ENCODE results near the gene PLA2G4E. TPM values are rescaled to one million over a fixed set of nuclear protein-coding genes. Genes with fewer than 3 reads are reported as not detected.

The PLA2G4E gene
- total RNA-seq, 2 experiments from 2014 or later = not detected

- ATAC-seq (ENCODE audit: poor library complexity) (peak; percentile 1), DNase-seq (no peak)
- H3K27ac Mint-ChIP-seq = peak overlapping the region; percentile 89
- peak; percentile 4 for TF ChIP-seq CTCF (IDR thresholded peaks at IDR 0.05)
- intact Hi-C loops (cut with DNase I, micrococcal nuclease) = loop anchor here (1.0 to 5.0 kb wide), 6 partner anchors 34 to 335 kb away; partner anchors contain the start of genes GANC (in 1 of the 2), JMJD7 (in 1 of the 2), MAPKBP1 (in 1 of the 2) and SPTBN5 (in 1 of the 2)
- no peaks in the 10 kb centered on the region for H3K9me3 Mint-ChIP-seq
- peak overlapping the region; percentile 97 for H3K27ac ChIP-seq (ENCODE audit: low read depth in 1 of 2, low read length in 2 of 2)
- ChIA-PET POLR2A (interaction anchor here (1.0 to 8.9 kb wide), 15 partner anchors 11 to 605 kb away, joined by 4 to 209 read pairs (median 7); partner anchors contain the start of genes EHD4, GANC, MAPKBP1 and MGA), CTCF (interaction anchor here (0.6 to 3.9 kb wide), 18 partner anchors 11 to 379 kb away, joined by 3 to 42 read pairs (median 5); partner anchors contain the start of genes EHD4 and MAPKBP1)
- H3K27me3 ChIP-seq (ENCODE audit: control insufficient read depth in 1 of 2, insufficient read depth in 2 of 2, low read length in 2 of 2) = no peaks in the 10 kb centered on the region
- peaks cover 0 to 3% of the 10 kb centered on the region in 2 experiments for H3K9me3 ChIP-seq (ENCODE audit: control insufficient read depth in 1 of 2, insufficient read depth in 1 of 2, low read length in 2 of 2)
- H3K27me3 Mint-ChIP-seq = no peaks in the 10 kb centered on the region
- peaks cover 14% of the 10 kb centered on the region for H3K36me3 ChIP-seq (ENCODE audit: insufficient read depth, low read length)
- H3K4me1 ChIP-seq (ENCODE audit: insufficient read depth, low read length) = peaks cover 68% of the 10 kb centered on the region
- no peak overlapping the region for H3K4me3 ChIP-seq (ENCODE audit: low read length)
- peaks cover 17% of the 10 kb centered on the region for H3K36me3 Mint-ChIP-seq (ENCODE audit: low read depth)
- H3K4me3 Mint-ChIP-seq = peak overlapping the region; percentile 83
- H3K4me1 Mint-ChIP-seq (ENCODE audit: low read depth) = peaks cover 63% of the 10 kb centered on the region
These were observed 83.3 kb downstream of the PLA2G4E start for GRCh38 chr15:41937568-41937923.

DNA sequence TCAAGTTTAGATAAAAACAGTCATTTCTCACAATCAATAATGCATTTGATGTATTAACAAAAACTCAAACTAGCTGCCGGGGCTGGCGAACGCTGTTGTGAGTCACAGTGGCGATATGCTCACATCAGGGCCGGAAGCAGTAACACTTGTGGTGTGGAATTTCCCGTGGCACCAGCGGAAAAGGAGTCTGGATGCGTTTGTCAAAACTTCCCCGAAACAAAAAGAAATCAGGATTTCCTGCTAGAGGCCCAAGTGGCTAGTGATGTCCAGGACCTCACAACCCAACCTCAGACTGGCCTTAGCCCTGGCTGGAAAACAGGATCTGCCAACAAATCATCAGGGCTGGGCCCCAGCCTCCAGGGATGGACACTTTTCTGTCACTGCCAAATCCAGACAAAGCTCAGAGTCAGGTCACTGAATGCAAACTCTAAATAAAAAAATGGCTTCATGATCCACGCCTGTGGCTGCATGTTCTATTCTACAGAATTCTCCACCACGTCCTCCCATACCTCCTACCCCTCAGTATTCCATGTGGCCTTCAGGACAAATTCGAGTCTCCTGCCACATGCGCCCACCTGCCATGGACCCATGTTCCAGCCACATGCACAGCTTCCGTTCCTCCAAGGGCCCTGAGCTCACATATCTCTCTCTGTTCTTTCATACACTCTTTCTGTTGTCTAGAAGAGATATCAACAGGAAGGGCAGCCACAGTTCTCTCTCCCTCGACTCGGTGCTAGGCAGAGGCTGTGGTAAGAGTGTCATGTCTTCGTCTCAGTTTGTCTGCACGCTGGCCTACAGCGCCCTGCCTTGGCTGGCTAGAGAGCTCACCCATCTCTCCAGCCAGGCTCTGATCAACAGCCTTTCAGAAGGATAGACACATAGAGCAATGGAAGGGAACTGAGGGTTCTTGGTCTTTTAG lies 83.9 kb downstream of the PLA2G4E start:
- H3K27ac Mint-ChIP-seq = peak overlapping the region; percentile 89
- peaks cover 11% of the 10 kb centered on the region for H3K36me3 Mint-ChIP-seq (ENCODE audit: low read depth)
- intact Hi-C loops (cut with DNase I, micrococcal nuclease) = loop anchor here (1.0 to 5.0 kb wide), 6 partner anchors 34 to 335 kb away; partner anchors contain the start of genes GANC (in 1 of the 2), JMJD7 (in 1 of the 2), MAPKBP1 (in 1 of the 2) and SPTBN5 (in 1 of the 2)
- Histone ChIP-seq H3K27ac (ENCODE audit: low read depth in 1 of 2, low read length in 2 of 2) (peak overlapping the region; percentile 97), H3K36me3 (ENCODE audit: insufficient read depth, low read length) (peaks cover 10% of the 10 kb centered on the region), H3K4me1 (ENCODE audit: insufficient read depth, low read length) (peaks cover 68% of the 10 kb centered on the region), H3K4me3 (ENCODE audit: low read length) (peak overlapping the region; percentile 11), H3K27me3 (ENCODE audit: control insufficient read depth in 1 of 2, insufficient read depth in 2 of 2, low read length in 2 of 2) (no peaks in the 10 kb centered on the region), H3K9me3 (ENCODE audit: control insufficient read depth in 1 of 2, insufficient read depth in 1 of 2, low read length in 2 of 2) (peaks cover 0 to 3% of the 10 kb centered on the region in 2 experiments)
- peak; percentile 42 for TF ChIP-seq CTCF (IDR thresholded peaks at IDR 0.05)
- POLR2A ChIA-PET = interaction anchor here (0.5 to 8.9 kb wide), 20 partner anchors 11 to 650 kb away, joined by 3 to 209 read pairs (median 5); partner anchors contain the start of genes EHD4, GANC, MAPKBP1 and MGA
- H3K4me1 Mint-ChIP-seq (ENCODE audit: low read depth) = peaks cover 63% of the 10 kb centered on the region
- no peaks in the 10 kb centered on the region for H3K27me3 Mint-ChIP-seq
- no peaks in the 10 kb centered on the region for H3K9me3 Mint-ChIP-seq
- ATAC-seq (ENCODE audit: poor library complexity) = peak; percentile 81
- peak; percentile 61 to 95 (median 74) for DNase-seq
- CTCF ChIA-PET = interaction anchor here (0.5 to 3.9 kb wide), 22 partner anchors 10 to 1268 kb away, joined by 3 to 42 read pairs (median 4); partner anchors contain the start of genes EHD4 and MAPKBP1
- peak overlapping the region; percentile 83 for H3K4me3 Mint-ChIP-seq

DNA sequence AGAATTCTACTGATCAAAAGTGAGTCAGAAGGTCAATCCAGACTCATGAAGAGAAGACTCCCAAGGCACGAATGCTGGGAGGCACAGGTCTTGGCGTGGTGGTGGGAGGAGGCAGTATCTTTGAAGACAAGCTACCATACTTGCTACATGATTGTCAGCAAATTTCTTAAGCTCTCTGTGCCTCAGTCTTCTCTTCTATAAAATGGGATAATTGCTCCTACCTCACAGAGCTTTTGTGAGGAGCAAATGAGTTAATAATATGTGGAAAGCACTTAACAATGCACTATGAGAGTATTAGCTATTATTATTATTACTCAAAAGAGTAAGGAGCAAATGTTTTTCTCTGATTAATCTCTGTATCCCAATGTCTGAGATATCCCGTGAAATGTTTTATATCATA lies 84.7 kb downstream of the PLA2G4E start:
- H3K4me3 Mint-ChIP-seq = peak overlapping the region; percentile 68
- intact Hi-C loops (cut with DNase I, micrococcal nuclease) = loop anchor here (2.0 to 5.0 kb wide), 4 partner anchors 39 to 336 kb away; partner anchors contain the start of genes GANC (in 1 of the 2), JMJD7 (in 1 of the 2), SPTBN5 (in 1 of the 2) and TMEM87A (in 1 of the 2)
- TF ChIP-seq CTCF (IDR thresholded peaks at IDR 0.05) = no peak
- no peaks in the 10 kb centered on the region for H3K9me3 Mint-ChIP-seq
- peak overlapping the region; percentile 89 for H3K27ac Mint-ChIP-seq
- no peaks in the 10 kb centered on the region for H3K27me3 ChIP-seq (ENCODE audit: control insufficient read depth in 1 of 2, insufficient read depth in 2 of 2, low read length in 2 of 2)
- H3K9me3 ChIP-seq (ENCODE audit: control insufficient read depth in 1 of 2, insufficient read depth in 1 of 2, low read length in 2 of 2) = peaks cover 0 to 3% of the 10 kb centered on the region in 2 experiments
- no peak overlapping the region for H3K4me3 ChIP-seq (ENCODE audit: low read length)
- POLR2A ChIA-PET = interaction anchor here (0.6 to 8.9 kb wide), 12 partner anchors 10 to 649 kb away, joined by 3 to 209 read pairs (median 13); partner anchors contain the start of genes EHD4, MAPKBP1, MGA and RPAP1
- no peaks in the 10 kb centered on the region for H3K27me3 Mint-ChIP-seq
- CTCF ChIA-PET = interaction anchor here (0.5 to 3.9 kb wide), 11 partner anchors 11 to 1269 kb away, joined by 3 to 42 read pairs (median 7); partner anchors contain the start of genes EHD4 and MAPKBP1
- DNase-seq (peak in 1 of 14 experiments; percentile 27), ATAC-seq (ENCODE audit: poor library complexity) (no peak)
- peak overlapping the region; percentile 97 for H3K27ac ChIP-seq (ENCODE audit: low read depth in 1 of 2, low read length in 2 of 2)
- peaks cover 10% of the 10 kb centered on the region for H3K36me3 Mint-ChIP-seq (ENCODE audit: low read depth)
- H3K36me3 ChIP-seq (ENCODE audit: insufficient read depth, low read length) = peaks cover 6% of the 10 kb centered on the region
- H3K4me1 Mint-ChIP-seq (ENCODE audit: low read depth) = peaks cover 62% of the 10 kb centered on the region
- peaks cover 68% of the 10 kb centered on the region for H3K4me1 ChIP-seq (ENCODE audit: insufficient read depth, low read length)

All from CD4-positive, alpha-beta T cell (primary cell).